ENCODE data around the gene FHDC1.

FHDC1 gene

GRCh38 chr4:153025406-153025805 lies 89.3 kb downstream of the FHDC1 start:
- no peak for TF ChIP-seq CTCF (IDR thresholded peaks at IDR 0.05; ENCODE audit: extremely low read depth, missing control alignments)
- DNase-seq (ENCODE audit: low spot score): no peak

- no peak for TF ChIP-seq CTCF (IDR thresholded peaks at IDR 0.05; ENCODE audit: extremely low read depth, missing control alignments)
- no peak for DNase-seq (ENCODE audit: low spot score)
These were observed 90.6 kb downstream of the FHDC1 start for GRCh38 chr4:153026591-153027346.

- no peak for DNase-seq (ENCODE audit: low spot score)
- no peak for TF ChIP-seq CTCF (IDR thresholded peaks at IDR 0.05; ENCODE audit: extremely low read depth, missing control alignments)
These were observed 91.7 kb downstream of the FHDC1 start for GRCh38 chr4:153027866-153028265.

GRCh38 chr4:153028535-153028934 lies 92.4 kb downstream of the FHDC1 start:
- TF ChIP-seq CTCF (IDR thresholded peaks at IDR 0.05; ENCODE audit: extremely low read depth, missing control alignments): no peak
- no peak for DNase-seq (ENCODE audit: low spot score)

Data from GM20000 (cell line).